ENCODE data around the gene MRPL49. TPM values are rescaled to one million over a fixed set of nuclear protein-coding genes. Genes with fewer than 3 reads are reported as not detected.

Gene MRPL49
- total and polyA plus RNA-seq, 2 of the 13 experiments (the other 11 are each of a cell fraction or from before 2014, with no cell fraction given), result 39.2 to 53.3 TPM

- TF ChIP-seq ARID5B (CRISPR knock-in tag; IDR thresholded peaks at IDR 0.05) (0 out of 2 replicates have a peak, but pooled peaks have one; percentile 12), KDM5A (IDR thresholded peaks at IDR 0.05; ENCODE audit: borderline replicate concordance, low read length) (peak; percentile 84), ZSCAN12 (CRISPR knock-in tag; IDR thresholded peaks at IDR 0.05) (no peak), RELA (CRISPR knock-in tag; IDR thresholded peaks at IDR 0.05) (0 out of 2 replicates have a peak, but pooled peaks have one; percentile 36), ZMAT5 (CRISPR knock-in tag; IDR thresholded peaks at IDR 0.05; ENCODE audit: borderline replicate concordance, low read depth) (no peak), KDM3A (CRISPR knock-in tag; IDR thresholded peaks at IDR 0.05; ENCODE audit: low read depth) (peak; percentile 79), KAT7 (CRISPR knock-in tag; IDR thresholded peaks at IDR 0.05; ENCODE audit: borderline replicate concordance) (no peak), HIVEP1 (CRISPR knock-in tag; IDR thresholded peaks at IDR 0.05) (no peak), ZFYVE20 (CRISPR knock-in tag; IDR thresholded peaks at IDR 0.05; ENCODE audit: borderline replicate concordance, low read depth) (peak; percentile 75; the same call in 1 of the 2 replicates), NFYC (CRISPR knock-in tag; IDR thresholded peaks at IDR 0.05) (peak; percentile 24), ZNF354B (CRISPR knock-in tag; IDR thresholded peaks at IDR 0.05) (no peak), SMC3 (IDR thresholded peaks at IDR 0.05; ENCODE audit: low read length) (peak; percentile 76), ZNF121 (CRISPR knock-in tag; IDR thresholded peaks at IDR 0.05) (no peak), KLF9 (CRISPR knock-in tag; IDR thresholded peaks at IDR 0.05; ENCODE audit: low read depth) (no peak), ZNF326 (CRISPR knock-in tag; IDR thresholded peaks at IDR 0.05; ENCODE audit: borderline replicate concordance) (peak; percentile 40; the same call in 1 of the 2 replicates), ZNF18 (CRISPR knock-in tag; IDR thresholded peaks at IDR 0.05; ENCODE audit: insufficient replicate concordance) (no peak), FOXO1 (CRISPR knock-in tag; IDR thresholded peaks at IDR 0.05) (peak; percentile 28), ZNF205 (CRISPR knock-in tag; IDR thresholded peaks at IDR 0.05) (peak; percentile 20; the same call in 1 of the 2 replicates), U2AF1 (optimal IDR thresholded peaks at IDR 0.05; ENCODE audit: low read depth, low read length) (no peak), PITX1 (CRISPR knock-in tag; IDR thresholded peaks at IDR 0.05) (peak; percentile 21; the same call in 1 of the 2 replicates), NCOA5 (CRISPR knock-in tag; IDR thresholded peaks at IDR 0.05) (peak; percentile 69; the same call in 1 of the 2 replicates), SP1 (IDR thresholded peaks at IDR 0.05) (no peak), SP1 (CRISPR knock-in tag; IDR thresholded peaks at IDR 0.05) (peak; percentile 66; the same call in 1 of the 2 replicates), WIZ (CRISPR knock-in tag; IDR thresholded peaks at IDR 0.05) (peak; percentile 35; the same call in 1 of the 2 replicates), ZNF501 (CRISPR knock-in tag; IDR thresholded peaks at IDR 0.05) (peak; percentile 58; the same call in 1 of the 2 replicates), ZNF776 (CRISPR knock-in tag; IDR thresholded peaks at IDR 0.05) (peak; percentile 69; the same call in 1 of the 2 replicates)
Observed at GRCh38 chr11:65117206-65118096, 4.7 kb upstream of the MRPL49 start, which contains the start of gene ZNHIT2 (continued).

All from HepG2 (cell line).